PC-3 (cell line): ENCODE results near the gene PLIN3. TPM values are rescaled to one million over a fixed set of nuclear protein-coding genes. Genes with fewer than 3 reads are reported as not detected.
A peak's percentile ranks its signal among the peaks of the same experiment; 100 is the strongest.

Source experiments
- ATAC-seq: fragments of 200-7000 bp; cut with Tn5 transposase; 2 replicates; pipeline ENCODE4 v1.9.1; 2020; ENCODE audit warnings: mild to moderate bottlenecking, moderate library complexity
- BruUV-seq: library from RNA; stranded (reverse); fragments of 400-500 nt; replicated peaks from 2 replicates; lab custom pipeline; 2021; lab: Mats Ljungman, UMichigan
- CTCF ChIA-PET: fragments of 300-600 bp; sonication (Branson Sonifier 250); formaldehyde crosslinking; loops from one replicate; lab custom pipeline; 2022; ENCODE audit warnings: antibody characterized with exemption; lab: Charles Lee
- POLR2A ChIA-PET: fragments of 300-600 bp; sonication (Branson Sonifier 250); formaldehyde crosslinking; loops from one replicate; lab custom pipeline; 2022; ENCODE audit warnings: antibody characterized with exemption; ENCODE audit not compliant: unreplicated experiment; lab: Charles Lee
- DNase-seq: peaks from one replicate; pipeline ENCODE4 v3.0.0-alpha.2; 2015
- H2AFZ ChIP-seq: fragments of 300-600 bp; sonication (generic); 2 replicates; pipeline ENCODE4 v1.6.0; 2016; ENCODE audit warnings: antibody characterized with exemption, low read length
- H3F3A ChIP-seq: fragments of 300-600 bp; sonication (generic); one replicate; pipeline ENCODE4 v1.6.0; 2017; ENCODE audit warnings: antibody characterized with exemption, low read length, control low read depth, mild to moderate bottlenecking; ENCODE audit not compliant: unreplicated experiment
- H3K27ac ChIP-seq: fragments of 300-600 bp; sonication (generic); 2 replicates; pipeline ENCODE4 v1.5.1; 2016; ENCODE audit warnings: mild to moderate bottlenecking, low read length
- H3K27me3 ChIP-seq: fragments of 300-600 bp; sonication (generic); 2 replicates; pipeline ENCODE4 v1.6.1; 2016; ENCODE audit warnings: low read length, mixed read lengths
- H3K36me3 ChIP-seq: fragments of 300-600 bp; sonication (generic); 2 replicates; pipeline ENCODE4 v1.6.1; 2016; ENCODE audit warnings: low read depth, mixed run types, low read length, mixed read lengths
- H3K4me1 ChIP-seq: fragments of 300-600 bp; sonication (generic); 2 replicates; pipeline ENCODE4 v1.5.1; 2016; ENCODE audit warnings: low read length; ENCODE audit not compliant: insufficient read depth
- H3K4me2 ChIP-seq: fragments of 300-600 bp; sonication (generic); 2 replicates; pipeline ENCODE4 v1.6.0; 2016; ENCODE audit warnings: low read length
- H3K4me3 ChIP-seq: fragments of 300-600 bp; sonication (generic); 2 replicates; pipeline ENCODE4 v1.5.1; 2016; ENCODE audit warnings: mild to moderate bottlenecking, low read length, mixed read lengths
- H3K79me2 ChIP-seq: fragments of 300-600 bp; sonication (generic); 2 replicates; pipeline ENCODE4 v1.6.1; 2017; ENCODE audit warnings: low read length, mixed read lengths
- H3K9ac ChIP-seq: fragments of 300-600 bp; sonication (generic); 2 replicates; pipeline ENCODE4 v1.6.0; 2016; ENCODE audit warnings: mild to moderate bottlenecking, low read length
- H3K9me2 ChIP-seq: fragments of 300-600 bp; sonication (generic); replicated peaks from 2 replicates; pipeline ENCODE4 v1.6.1; 2016; ENCODE audit warnings: mixed run types, low read length, mixed read lengths
- H3K9me3 ChIP-seq: fragments of 300-600 bp; sonication (generic); 2 replicates; pipeline ENCODE4 v1.6.1; 2016; ENCODE audit warnings: low read length, mixed read lengths
- H4K20me1 ChIP-seq: fragments of 300-600 bp; sonication (generic); 2 replicates; pipeline ENCODE4 v1.6.1; 2016; ENCODE audit warnings: low read length, mixed read lengths
- CTCF ChIP-seq: fragments of 300-600 bp; sonication (generic); conservative IDR thresholded peaks from 2 replicates; pipeline ENCODE4 v1.5.1; 2017; ENCODE audit warnings: antibody characterized with exemption, low read depth, mild to moderate bottlenecking, low read length
- EZH2 ChIP-seq: fragments of 300-600 bp; sonication (generic); IDR thresholded peaks from one replicate; pipeline ENCODE4 v1.6.1; 2017; ENCODE audit warnings: antibody characterized with exemption, mild to moderate bottlenecking, low read length; ENCODE audit not compliant: unreplicated experiment
- EZH2phosphoT487 ChIP-seq: fragments of 300-600 bp; sonication (generic); IDR thresholded peaks from 2 replicates; pipeline ENCODE4 v1.6.1; 2018; ENCODE audit warnings: mild to moderate bottlenecking, antibody characterized with exemption, low read length, borderline replicate concordance
- intact Hi-C: fragments of 100-400 bp; cut with micrococcal nuclease; formaldehyde crosslinking; loops from 2 replicates; pipeline ENCODE4 v1.9.0; 2023
- total RNA-seq: library from RNA; depleted of rRNA; stranded (reverse); fragments of >200 nt; gene quantifications from 2 replicates; pipeline ENCODE4 v1.2.3, GENCODE V29; 2014

The PLIN3 gene
- total RNA-seq, 1 experiment from 2014 or later, result 136 TPM

- Histone ChIP-seq H3K4me1 (peaks cover 13% of the 10 kb centered on the region), H3K27me3 (no peaks in the 10 kb centered on the region), H3K4me2 (no peak overlapping the region), H3K36me3 (no peaks in the 10 kb centered on the region), H3K4me3 (no peak overlapping the region), H2AFZ (no peak overlapping the region), H3K9me3 (no peaks in the 10 kb centered on the region), H3F3A (peaks cover 5% of the 10 kb centered on the region), H3K79me2 (no peaks in the 10 kb centered on the region), H3K9me2 (no peaks in the 10 kb centered on the region), H3K27ac (no peak overlapping the region), H3K9ac (no peak overlapping the region), H4K20me1 (no peaks in the 10 kb centered on the region)
- no peak for TF ChIP-seq EZH2
- no peak for TF ChIP-seq EZH2phosphoT487
- TF ChIP-seq CTCF, result no peak
- ChIA-PET CTCF (interaction anchor here (4.1 kb wide), 1 partner anchor 38 kb away, joined by 40 read pairs; no protein-coding TSS in a partner anchor), POLR2A (no interaction called here)
- no peak for DNase-seq
- no TSS peak for BruUV-seq
- no peak for ATAC-seq
- intact Hi-C loops, result loop anchor here (2.0 kb wide), 1 partner anchor 103 kb away; no protein-coding TSS in a partner anchor
These were observed 6.5 kb upstream of the PLIN3 start for GRCh38 chr19:4873930-4874329.

- H3K27me3 ChIP-seq, result no peaks in the 10 kb centered on the region
- no TSS peak for BruUV-seq
These were observed 4.2 kb upstream of the PLIN3 start for GRCh38 chr19:4871711-4872110.

GRCh38 chr19:4870025-4870700 lies 2.7 kb upstream of the PLIN3 start:
- TF ChIP-seq EZH2phosphoT487, result no peak
- no peak for TF ChIP-seq CTCF
- no peak for TF ChIP-seq EZH2
- peak overlapping the region; percentile 84 for H3K27ac ChIP-seq
- H3K4me1 ChIP-seq, result peaks cover 22% of the 10 kb centered on the region
- CTCF ChIA-PET, result interaction anchor here (0.5 to 4.1 kb wide), 7 partner anchors 18 to 161 kb away, joined by 3 to 40 read pairs (median 3); no protein-coding TSS in a partner anchor
- ATAC-seq (peak; percentile 61), DNase-seq (peak; percentile 97)
- BruUV-seq, result no TSS peak
- no peaks in the 10 kb centered on the region for H3K27me3 ChIP-seq
- no peaks in the 10 kb centered on the region for H3K9me2 ChIP-seq
- no peak overlapping the region; the same call in 1 of the 2 replicates for H2AFZ ChIP-seq
- H4K20me1 ChIP-seq, result no peaks in the 10 kb centered on the region
- H3F3A ChIP-seq, result peaks cover 5% of the 10 kb centered on the region
- POLR2A ChIA-PET, result interaction anchor here (0.8 kb wide), 1 partner anchor 42 kb away, joined by 3 read pairs; no protein-coding TSS in a partner anchor
- peak overlapping the region; percentile 58 for H3K9ac ChIP-seq
- intact Hi-C loops, result no loop called here
- H3K4me3 ChIP-seq, result no peak overlapping the region
- no peaks in the 10 kb centered on the region for H3K9me3 ChIP-seq
- no peaks in the 10 kb centered on the region for H3K36me3 ChIP-seq
- H3K4me2 ChIP-seq, result peak overlapping the region; percentile 12; the same call in 1 of the 2 replicates
- H3K79me2 ChIP-seq, result peaks cover 21% of the 10 kb centered on the region

More at GRCh38 chr19:4871711-4872110, 4.2 kb upstream of the PLIN3 start:
- H3K9ac ChIP-seq, result no peak overlapping the region
- ChIA-PET CTCF (interaction anchor here (1.4 to 4.1 kb wide), 2 partner anchors 35 to 40 kb away, joined by 10 to 40 read pairs; no protein-coding TSS in a partner anchor), POLR2A (interaction anchor here (0.7 kb wide), 1 partner anchor 40 kb away, joined by 5 read pairs; no protein-coding TSS in a partner anchor)
- no peak overlapping the region for H3K4me2 ChIP-seq
- peaks cover 5% of the 10 kb centered on the region for H3F3A ChIP-seq
- peaks cover 7% of the 10 kb centered on the region for H3K79me2 ChIP-seq
- no peaks in the 10 kb centered on the region for H3K9me2 ChIP-seq
- no peaks in the 10 kb centered on the region for H3K36me3 ChIP-seq
- H4K20me1 ChIP-seq, result no peaks in the 10 kb centered on the region
- no peak overlapping the region for H3K27ac ChIP-seq
- intact Hi-C loops, result loop anchor here (1.0 to 2.0 kb wide), 3 partner anchors 40 to 160 kb away; no protein-coding TSS in a partner anchor
- H2AFZ ChIP-seq, result no peak overlapping the region
- DNase-seq (no peak), ATAC-seq (no peak)
- peaks cover 14% of the 10 kb centered on the region for H3K4me1 ChIP-seq
- H3K9me3 ChIP-seq, result no peaks in the 10 kb centered on the region
- no peak overlapping the region for H3K4me3 ChIP-seq
- no peak for TF ChIP-seq EZH2phosphoT487
